ENCODE results near the gene FBXO31.

FBXO31 gene

DNA sequence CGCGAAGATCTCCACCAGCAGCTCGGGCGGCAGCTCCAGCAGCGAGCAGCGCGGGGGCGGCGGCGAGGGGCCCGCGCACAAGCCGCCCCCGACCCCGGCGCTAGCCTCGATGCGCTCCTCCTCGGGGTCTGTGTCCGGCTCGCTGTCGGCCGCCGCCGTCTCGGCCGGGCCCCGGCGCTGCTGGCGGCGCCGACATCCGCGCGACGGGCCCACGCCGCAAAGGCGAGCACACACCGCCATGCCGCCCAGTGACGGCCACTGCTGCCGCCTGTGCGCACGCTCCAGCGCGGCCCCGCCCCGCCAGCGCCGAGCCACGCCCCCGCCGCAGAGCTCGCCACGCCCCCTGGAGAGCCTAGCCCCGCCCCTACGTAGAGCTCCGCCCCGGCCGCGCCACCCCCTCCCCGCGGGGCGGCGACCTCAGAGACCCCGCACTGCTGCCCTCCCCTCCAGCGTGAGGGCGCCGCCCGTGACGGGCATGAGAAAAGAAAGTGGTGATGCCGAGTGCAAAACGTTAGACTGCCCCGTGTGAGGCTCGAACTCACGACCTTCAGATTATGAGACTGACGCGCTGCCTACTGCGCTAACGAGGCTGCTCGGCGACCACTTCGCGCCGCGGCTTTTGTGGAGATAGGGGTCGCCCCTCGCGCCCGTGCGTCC is at the start of gene FBXO31:
Gene FBXO31 (minus strand): TSS at position 272 of the 657 bp plus-strand sequence. CDS start 32 bp downstream, at position 240.
- peak; percentile 94 for DNase-seq (ENCODE audit: low read depth in 1 of 2, low spot score in 1 of 2)

DNA sequence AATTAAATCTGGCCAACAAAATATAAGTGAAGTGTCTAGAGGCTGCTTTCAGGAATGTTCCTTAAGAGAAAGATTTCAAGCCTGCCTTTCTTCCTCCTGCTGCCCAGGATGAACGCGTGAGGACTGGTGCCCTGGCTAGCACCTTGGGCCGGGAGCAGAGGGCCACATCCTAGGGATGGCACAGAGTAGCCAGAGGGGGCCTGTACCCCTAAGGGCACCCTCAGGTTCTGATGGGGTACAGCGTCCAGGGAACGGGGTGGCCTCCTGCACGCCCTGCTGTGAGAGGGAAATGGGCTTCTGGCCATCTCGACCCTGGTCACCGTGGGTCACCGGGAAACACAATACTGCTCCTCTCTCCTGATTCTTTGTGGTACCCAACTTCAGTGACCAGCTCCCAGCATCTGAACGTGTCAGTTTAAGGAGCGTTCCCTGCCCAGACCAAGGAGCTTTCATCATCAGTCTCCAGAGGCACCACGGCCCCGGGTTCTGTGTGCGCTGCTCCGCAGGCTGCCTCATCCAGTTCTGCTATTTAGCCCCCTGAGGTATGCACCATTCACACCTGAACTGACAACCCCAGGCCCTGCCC is 48.8 kb upstream of the FBXO31 start:
- no peak for DNase-seq (ENCODE audit: low read depth in 1 of 2, low spot score in 1 of 2)

GRCh38 chr16:87431926-87432325 is 48.4 kb upstream of the FBXO31 start:
- DNase-seq (ENCODE audit: low read depth in 1 of 2, low spot score in 1 of 2), result no peak

- DNase-seq (ENCODE audit: low read depth in 1 of 2, low spot score in 1 of 2), result no peak
Observed at GRCh38 chr16:87426423-87427215, 43.0 kb upstream of the FBXO31 start.

DNA sequence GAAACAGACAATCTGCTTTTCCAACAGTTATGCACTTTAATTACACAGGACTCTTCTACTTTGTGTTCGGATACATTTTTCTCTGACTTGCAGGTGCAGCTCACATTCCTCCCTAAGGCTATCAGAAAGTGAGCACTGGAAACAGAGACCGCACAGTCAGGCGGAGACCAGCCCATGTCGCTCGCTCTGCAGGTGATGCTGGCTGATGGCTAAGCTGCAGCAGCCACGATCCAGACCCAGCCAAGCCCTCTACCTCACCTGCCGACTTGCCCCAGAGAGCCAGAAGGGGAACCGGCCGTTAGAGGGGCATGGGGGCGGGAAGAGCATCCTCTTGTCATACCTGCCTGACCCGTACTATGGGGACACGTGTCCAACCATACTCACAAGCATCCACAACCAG is 42.4 kb upstream of the FBXO31 start:
- DNase-seq (ENCODE audit: low read depth in 1 of 2, low spot score in 1 of 2), result no peak

DNA sequence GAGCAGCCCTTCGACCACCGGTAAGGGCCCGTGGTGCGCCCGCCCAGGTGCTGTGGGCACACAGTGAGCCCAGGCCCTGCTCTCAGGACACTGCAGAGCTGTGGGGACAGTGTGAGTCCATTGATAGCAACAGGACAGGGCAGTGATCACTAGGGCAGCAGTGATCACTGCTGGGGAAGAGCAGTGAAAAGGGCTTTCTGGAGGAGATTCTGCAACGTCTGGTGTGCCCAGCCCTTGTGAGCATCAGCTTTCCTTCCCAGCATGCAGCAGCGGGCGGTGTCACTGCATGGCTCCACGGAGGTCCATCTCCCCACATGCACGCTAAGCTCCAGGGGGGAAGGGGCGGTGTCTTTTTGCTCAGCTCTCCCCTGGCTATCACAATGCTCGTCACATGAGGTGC is 40.7 kb upstream of the FBXO31 start:
- DNase-seq (ENCODE audit: low read depth in 1 of 2, low spot score in 1 of 2), result no peak

DNA sequence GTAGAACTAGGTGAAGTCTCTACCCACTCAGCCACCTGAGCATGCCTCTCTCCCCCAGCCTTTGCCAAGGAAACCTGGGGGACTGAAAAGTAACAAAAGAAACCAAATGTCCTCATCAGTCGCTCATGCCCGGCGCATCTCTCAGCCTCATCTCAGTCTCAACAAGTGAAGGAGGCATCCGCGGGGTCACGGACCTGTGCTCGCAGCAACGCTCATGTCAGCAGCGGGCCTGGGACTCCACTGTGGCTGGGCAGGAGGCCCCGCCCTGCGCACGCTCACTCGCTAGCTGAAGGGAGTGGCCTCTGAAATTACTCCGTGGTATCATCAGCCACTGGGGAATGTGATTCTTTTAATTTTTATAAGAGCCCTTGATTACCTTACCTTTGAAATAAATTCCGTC is 39.9 kb upstream of the FBXO31 start:
- DNase-seq (ENCODE audit: low read depth in 1 of 2, low spot score in 1 of 2), result no peak

DNA sequence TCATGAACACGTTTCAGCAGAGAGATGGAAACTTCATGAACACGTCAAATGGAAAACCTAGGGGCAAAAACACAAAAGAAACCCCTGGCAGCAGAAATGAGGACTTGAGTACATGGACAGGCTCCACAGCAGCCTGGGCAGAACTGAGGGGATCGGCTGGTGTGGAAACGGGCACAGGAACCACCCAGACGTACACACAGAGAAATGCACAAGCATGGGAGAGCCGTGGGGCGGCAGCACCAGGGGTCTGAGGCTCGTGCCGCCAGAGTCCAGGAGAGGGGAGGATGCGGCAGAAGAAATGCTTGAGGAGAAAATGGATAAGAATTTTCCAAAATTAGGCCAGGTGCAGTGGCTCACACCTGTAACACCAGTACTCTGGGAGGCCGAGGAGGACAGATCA is 38.5 kb upstream of the FBXO31 start:
- no peak for DNase-seq (ENCODE audit: low read depth in 1 of 2, low spot score in 1 of 2)

DNA sequence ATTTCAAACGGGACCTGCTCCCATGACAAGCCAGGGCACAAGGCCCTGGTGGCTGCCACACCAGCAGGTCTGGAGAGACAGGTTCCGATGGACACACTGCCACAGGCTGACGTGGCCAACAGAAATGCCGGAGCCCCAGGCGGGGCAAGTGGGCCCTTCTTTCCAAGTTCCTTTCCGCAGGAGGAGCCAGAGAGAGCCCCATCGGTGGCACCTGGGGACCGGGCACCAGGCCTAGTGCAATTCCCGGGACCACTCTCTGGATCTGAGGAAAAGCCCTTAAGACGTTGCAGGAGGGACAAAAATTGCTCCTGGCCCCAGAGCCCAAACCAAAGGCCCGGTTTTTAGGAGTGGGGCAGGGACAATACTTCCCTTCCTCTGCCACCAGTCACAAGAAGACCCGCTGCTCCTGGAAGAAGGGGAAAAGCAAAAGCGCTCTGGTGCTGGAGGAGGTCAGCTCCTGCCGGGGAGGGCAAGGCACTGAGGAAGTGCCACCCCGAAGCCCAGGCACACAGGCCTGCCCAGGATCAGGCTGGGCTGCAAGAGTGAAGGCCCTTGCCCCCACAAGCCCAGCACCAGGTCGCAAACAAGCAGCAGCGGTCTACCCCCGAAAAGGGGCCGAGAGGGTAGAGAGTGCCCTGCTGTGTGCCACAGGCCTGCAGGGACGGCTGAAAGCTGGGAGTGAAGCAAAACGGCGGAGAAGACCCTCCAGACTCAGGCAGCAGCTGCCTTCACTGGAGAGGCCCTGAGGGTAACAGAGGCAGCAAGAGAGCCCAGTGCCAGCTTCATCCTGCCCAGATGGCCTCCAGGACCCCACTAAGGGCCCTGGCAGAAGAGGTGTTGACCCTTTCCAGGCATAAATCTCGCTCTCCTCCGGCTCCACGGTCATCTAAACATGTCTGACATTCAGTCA is 37.7 kb upstream of the FBXO31 start:
- DNase-seq (ENCODE audit: low read depth in 1 of 2, low spot score in 1 of 2), result no peak

- no peak for DNase-seq (ENCODE audit: low read depth in 1 of 2, low spot score in 1 of 2)
Observed at GRCh38 chr16:87420026-87421002, 36.7 kb upstream of the FBXO31 start.

DNA sequence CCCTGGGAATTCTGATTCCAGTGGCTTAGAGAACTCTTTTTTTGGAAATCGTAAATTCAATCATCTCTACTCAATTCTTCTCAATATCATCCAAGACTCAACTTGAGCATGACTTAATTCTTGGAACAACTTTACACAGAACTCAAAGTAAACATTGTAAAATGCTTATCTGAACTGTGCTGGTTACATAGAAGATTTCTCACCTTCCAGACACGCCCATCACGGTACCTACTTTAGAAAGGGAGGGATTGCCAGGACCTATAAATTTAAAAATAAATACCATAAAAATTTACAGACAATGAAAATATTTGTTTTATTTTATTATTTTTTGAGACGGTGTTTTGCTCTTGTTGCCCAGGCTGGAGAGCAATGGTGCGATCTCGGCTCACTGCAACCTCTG is 35.1 kb upstream of the FBXO31 start:
- no peak for DNase-seq (ENCODE audit: low read depth in 1 of 2, low spot score in 1 of 2)

DNA sequence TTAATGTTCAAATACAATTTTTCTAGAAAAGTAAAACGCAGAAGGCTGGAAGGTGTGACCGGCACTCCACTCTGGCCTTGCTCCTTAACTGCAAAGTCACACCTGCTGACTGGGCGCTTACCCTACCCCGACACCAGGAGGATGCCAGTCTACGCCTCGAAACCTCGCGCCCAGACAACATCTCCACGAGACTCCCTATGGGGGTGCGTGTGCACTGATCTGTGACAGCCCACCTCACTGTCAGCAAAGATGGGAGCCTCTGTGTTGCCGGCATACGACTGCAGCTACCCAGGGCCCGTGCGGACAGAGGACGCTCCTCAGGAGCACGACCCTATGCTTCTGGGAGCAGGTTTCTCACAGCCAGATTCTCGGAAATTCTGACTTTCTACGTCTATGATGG is 34.6 kb upstream of the FBXO31 start:
- DNase-seq (ENCODE audit: low read depth in 1 of 2, low spot score in 1 of 2), result no peak

GRCh38 chr16:87417528-87417910 is 33.9 kb upstream of the FBXO31 start:
- no peak for DNase-seq (ENCODE audit: low read depth in 1 of 2, low spot score in 1 of 2)

DNA sequence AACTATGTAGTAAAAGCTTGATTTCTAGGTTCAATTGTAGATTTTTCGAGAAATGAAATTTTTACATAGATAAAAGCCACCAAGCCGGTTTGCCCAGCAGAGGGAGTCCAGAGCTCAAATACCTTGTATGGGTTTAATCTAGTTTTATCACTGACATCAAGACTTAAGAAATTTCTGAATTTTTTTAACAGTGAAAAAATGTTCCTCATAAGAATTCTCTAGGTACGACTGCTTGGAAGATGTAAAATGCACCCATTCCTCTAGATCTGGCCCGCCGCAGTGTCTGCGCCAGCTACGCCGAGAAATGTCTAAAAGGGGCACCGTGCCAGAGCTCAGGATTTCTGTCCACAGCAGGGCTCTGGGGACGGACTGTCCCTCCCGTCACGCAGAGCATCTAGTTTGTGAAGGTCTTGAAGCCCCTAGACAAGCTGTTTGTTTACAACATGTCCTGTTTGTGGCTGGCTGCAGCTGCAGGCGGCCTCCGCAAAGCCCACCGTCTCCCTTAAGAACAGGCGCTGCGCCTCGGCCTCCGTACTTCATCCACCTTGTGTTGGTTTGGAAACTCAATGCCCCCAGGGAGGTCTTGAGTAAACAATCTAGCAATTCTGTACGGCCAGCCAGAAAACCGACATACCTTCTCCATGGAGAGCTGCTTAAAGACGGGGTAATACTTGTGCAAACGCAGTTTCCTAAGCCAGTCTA is 33.4 kb upstream of the FBXO31 start:
- DNase-seq (ENCODE audit: low read depth in 1 of 2, low spot score in 1 of 2), result no peak

GRCh38 chr16:87415441-87415840 is 31.9 kb upstream of the FBXO31 start:
- DNase-seq (ENCODE audit: low read depth in 1 of 2, low spot score in 1 of 2), result no peak

- DNase-seq (ENCODE audit: low read depth in 1 of 2, low spot score in 1 of 2), result no peak
Observed at GRCh38 chr16:87414251-87414680, 30.7 kb upstream of the FBXO31 start.

DNA sequence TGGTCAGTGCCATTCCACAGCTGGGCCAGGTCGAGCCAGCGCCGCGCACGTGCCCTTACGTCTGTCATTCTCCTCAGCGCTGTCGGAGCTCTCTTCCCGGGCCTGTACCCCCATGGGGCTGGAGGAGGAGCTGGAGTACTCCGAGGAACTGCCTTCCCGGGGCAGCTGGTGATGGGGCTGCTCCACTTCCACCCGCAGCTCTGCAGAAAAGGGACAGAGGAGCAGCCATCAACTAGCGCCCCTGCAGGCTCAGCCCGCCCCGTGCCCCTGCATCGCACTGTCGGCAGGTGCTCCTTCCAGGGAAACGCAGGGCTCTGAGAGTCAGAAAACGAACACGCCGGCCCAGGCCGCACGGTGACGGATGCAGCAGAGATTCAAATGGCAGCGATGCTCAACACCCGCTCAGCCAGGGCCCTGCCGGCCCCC is 29.4 kb upstream of the FBXO31 start:
- no peak for DNase-seq (ENCODE audit: low read depth in 1 of 2, low spot score in 1 of 2)

DNA sequence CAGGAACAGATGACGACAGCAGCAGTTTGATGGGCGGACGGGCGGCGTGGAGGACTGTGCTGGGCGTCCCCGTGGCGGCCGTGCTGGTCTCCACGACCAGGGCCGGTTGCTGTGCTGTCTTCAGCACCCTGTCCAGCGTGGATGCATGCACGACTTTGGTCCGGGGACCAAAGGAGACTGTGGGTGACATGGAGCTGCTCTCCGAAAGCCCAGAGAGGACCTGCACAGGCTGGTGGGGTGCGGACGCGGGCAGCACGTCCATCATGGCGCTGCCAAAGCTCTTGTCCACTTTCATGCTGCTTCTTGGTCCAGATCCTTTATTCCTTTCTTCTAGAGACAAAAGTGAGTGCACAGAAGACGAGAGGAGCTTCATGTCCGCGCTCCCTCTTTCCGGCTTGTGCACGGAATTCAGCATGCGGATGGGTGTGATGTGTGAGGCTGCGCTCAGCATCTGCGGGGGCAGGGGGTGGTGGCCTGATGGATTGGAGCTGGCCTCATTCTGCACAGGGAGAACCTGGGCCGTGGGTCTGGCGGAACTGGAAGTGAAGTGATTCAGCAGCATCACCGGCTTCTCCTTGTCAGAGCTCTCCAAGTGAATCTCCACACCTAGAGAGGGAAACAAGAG is 28.9 kb upstream of the FBXO31 start:
- no peak for DNase-seq (ENCODE audit: low read depth in 1 of 2, low spot score in 1 of 2)

Measured in activated CD4-positive, alpha-beta T cell treated with anti-CD3 and anti-CD28 coated beads, Interleukin-2, amount 50 U/mL, for 24 hours (primary cell).